Ovary (tissue), 3 donors: ENCODE results near the gene NINL.

Source experiments
- CTCF ChIP-seq, 3 donors: fragments of 450-650 bp in 2 of 3; fragments of 200-600 bp in 1 of 3; IDR thresholded peaks; one replicate each; pipeline versions ENCODE4 v1.5.1 to v1.8.0; 2016 to 2022; ENCODE audit warnings: antibody characterized with exemption in 3 of 3, mild to moderate bottlenecking in 1 of 3
- EP300 ChIP-seq: sonication (generic); formaldehyde crosslinking; IDR thresholded peaks from one replicate; pipeline ENCODE4 v1.6.1; 2017; ENCODE audit warnings: antibody characterized with exemption
- POLR2A ChIP-seq: fragments of 450-650 bp; IDR thresholded peaks from one replicate; pipeline ENCODE4 v1.6.1; 2017; ENCODE audit warnings: antibody characterized with exemption, mild to moderate bottlenecking, moderate library complexity
- donor health status: DM: no; HTN: no; CAD: no.

DNA sequence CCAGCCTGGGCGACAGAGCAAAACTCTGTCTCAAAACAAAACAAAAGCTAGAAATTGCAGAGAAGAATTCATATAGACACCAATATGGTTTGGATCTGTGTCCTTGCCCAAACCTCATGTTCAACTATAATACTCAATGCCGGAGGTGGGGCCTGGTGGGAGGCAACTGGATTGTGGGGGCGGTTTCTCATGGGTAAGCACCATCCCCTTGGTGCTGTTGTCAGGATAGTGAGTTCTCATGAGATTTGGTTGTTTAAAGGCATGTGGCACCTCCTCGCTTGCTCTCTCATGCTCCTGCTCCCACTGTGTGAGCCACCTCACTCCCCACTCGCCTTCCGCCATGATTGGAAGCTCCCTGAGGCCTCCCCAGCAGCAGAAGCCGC lies 15.2 kb downstream of the NINL start:
- TF ChIP-seq EP300 (no peak), CTCF (IDR thresholded peaks at IDR 0.05) (no peak), POLR2A (no peak)
